A549 (cell line): ENCODE data around the gene VSIG2. TPM values are rescaled to one million over a fixed set of nuclear protein-coding genes. Genes with fewer than 3 reads are reported as not detected.

Source experiments
- ATAC-seq, 2 experiments: fragments of 200-7000 bp in 1 of 2; fragments of >200 bp in 1 of 2; cut with Nextera tagmentation in 1 of 2; cut with Tn5 transposase in 1 of 2; 3 replicates each; pipeline versions ENCODE4 v1.8.0 to v1.9.1; 2018 to 2020; ENCODE audit warnings: mild to moderate bottlenecking in 1 of 2, moderate library complexity in 1 of 2
- CTCF ChIA-PET: fragments of 300-600 bp; sonication (Branson Sonifier 250); formaldehyde crosslinking; extraction: SDS; loops from one replicate; lab custom pipeline; 2021; ENCODE audit warnings: antibody characterized with exemption, inconsistent platforms; lab: Yijun Ruan, JAX
- POLR2A ChIA-PET: fragments of 350-600 bp; formaldehyde crosslinking; extraction: SDS; loops from one replicate; lab custom pipeline; 2021; ENCODE audit warnings: antibody characterized with exemption, inconsistent platforms; lab: Yijun Ruan, JAX
- DNase-seq, 2 experiments: peaks; one replicate each; pipeline versions ENCODE4 v3.0.0 to v3.0.0-alpha.2; 2011 to 2016; ENCODE audit warnings: low read depth in 1 of 2, low spot score in 1 of 2
- FAIRE-seq: peaks from 2 replicates; lab custom pipeline; 2011; peaks lifted over from hg19 to GRCh38; lab: Jason Lieb, UNC
- H3K27ac ChIP-seq, 2 experiments: fragments of >200 bp; sonication (Bioruptor Twin); formaldehyde crosslinking; 3 replicates each; pipeline ENCODE4 v1.5.1; 2016 to 2017
- H3K4me1 ChIP-seq: fragments of >200 bp; sonication (Bioruptor Twin); formaldehyde crosslinking; 3 replicates; pipeline ENCODE4 v1.6.1; 2016
- H3K4me2 ChIP-seq: fragments of >200 bp; sonication (Bioruptor Twin); formaldehyde crosslinking; 3 replicates; pipeline ENCODE4 v1.6.1; 2016
- H3K4me3 ChIP-seq: fragments of >200 bp; sonication (Bioruptor Twin); formaldehyde crosslinking; 3 replicates; pipeline ENCODE4 v1.5.1; 2016
- H3K9me3 ChIP-seq: fragments of >200 bp; sonication (Bioruptor Twin); formaldehyde crosslinking; 3 replicates; pipeline ENCODE4 v1.6.1; 2016
- CHD2 ChIP-seq: fragments of 150-350 bp; IDR thresholded peaks from 2 replicates; pipeline ENCODE4 v1.6.1; 2014; ENCODE audit warnings: low read length; ENCODE audit not compliant: partially characterized antibody
- ESRRA ChIP-seq: fragments of 150-350 bp; IDR thresholded peaks from 2 replicates; pipeline ENCODE4 v1.6.1; 2014; ENCODE audit warnings: mild to moderate bottlenecking, low read length, borderline replicate concordance
- HOXA7 ChIP-seq: fragments of 250-450 bp; sonication (Bioruptor Pico); IDR thresholded peaks from 2 replicates; pipeline ENCODE4 v1.5.0; 2020; ENCODE audit warnings: mild to moderate bottlenecking, moderate library complexity
- RAD21 ChIP-seq, 2 experiments: fragments of >200 bp in 1 of 2; sonication (Bioruptor Twin) in 1 of 2; formaldehyde crosslinking in 1 of 2; IDR thresholded peaks in 1 of 2; conservative IDR thresholded peaks in 1 of 2; 2 replicates in 1 of 2; 3 replicates in 1 of 2; pipeline ENCODE4 v1.6.1; 2012 to 2018; ENCODE audit warnings: inconsistent platforms in 1 of 2
- RARB ChIP-seq: fragments of 250-450 bp; sonication (Bioruptor Pico); IDR thresholded peaks from 2 replicates; pipeline ENCODE4 v1.8.0; 2021; ENCODE audit warnings: mild to moderate bottlenecking, moderate library complexity
- WGBS: methylation state at CpG from one replicate; pipeline ENCODE4 v1.1.6; 2017; ENCODE audit errors: missing lambda C conversion rate; 5-methylcytosine and 5-hydroxymethylcytosine counted together
- polyA plus RNA-seq, 4 experiments: library from polyadenylated mRNA; depleted of rRNA in 3 of 4; stranded (reverse); fragments of >200 nt; fragmentation: RNase III in 1 of 4; extraction: RNeasy Plus Mini Kit Qiagen cat#74134 plus additional on column Dnase treatment in 1 of 4; gene quantifications; 2 replicates in 3 of 4; 3 replicates in 1 of 4; pipeline ENCODE4 v1.2.3, GENCODE V29; 2011 to 2017
- TF ChIP-seq, protein P1 (sequence below): IDR thresholded peaks from 2 replicates; pipeline ENCODE4 v1.6.1; 2012

The VSIG2 gene
- polyA plus RNA-seq, 2 of the 4 experiments (the other 2 are of a cell fraction): not detected

DNA sequence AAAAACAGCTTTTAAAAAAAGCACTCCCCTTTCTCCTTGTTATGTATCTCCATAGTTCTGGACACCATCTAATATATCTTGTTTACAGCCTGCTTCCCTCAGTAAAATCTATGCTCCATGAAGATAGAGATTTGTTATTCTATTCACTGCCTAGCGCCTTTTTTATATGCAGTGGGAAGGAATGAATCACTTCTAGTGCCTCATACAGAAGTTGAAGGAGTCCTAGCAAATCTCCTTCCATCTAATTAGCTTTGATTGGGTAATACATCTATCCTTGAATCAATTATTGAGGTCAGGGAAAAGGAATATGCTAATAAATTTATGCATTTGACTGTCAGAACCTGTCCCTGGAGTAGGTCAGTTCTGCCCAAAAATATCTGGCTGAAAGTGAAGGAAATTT is 52.5 kb downstream of the VSIG2 start:
- 0% methylated on average over 1 of the region's 1 CpG for WGBS
- FAIRE-seq: no peak

More for the DNA sequence above, 52.5 kb downstream of the VSIG2 start:
- Histone ChIP-seq H3K4me3 (no peak overlapping the region), H3K4me1 (no peaks in the 10 kb centered on the region), H3K27ac (no peak overlapping the region), H3K9me3 (no peaks in the 10 kb centered on the region), H3K4me2 (no peak overlapping the region)
- ChIA-PET CTCF (interaction anchor here (1.2 to 2.2 kb wide), 3 partner anchors 9 to 94 kb away, joined by 3 to 4 read pairs (median 3); no protein-coding TSS in a partner anchor), POLR2A (no interaction called here)
- no peak for ATAC-seq
- DNase-seq: no peak
- TF ChIP-seq RARB (no peak), ESRRA (no peak), RAD21 (conservative IDR thresholded peaks at IDR 0.05 in 1 of 2, IDR thresholded peaks at IDR 0.05 in 1 of 2) (no peak), HOXA7 (no peak), CHD2 (no peak)
- TF ChIP-seq, protein P1, sequence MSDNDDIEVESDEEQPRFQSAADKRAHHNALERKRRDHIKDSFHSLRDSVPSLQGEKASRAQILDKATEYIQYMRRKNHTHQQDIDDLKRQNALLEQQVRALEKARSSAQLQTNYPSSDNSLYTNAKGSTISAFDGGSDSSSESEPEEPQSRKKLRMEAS: no peak

Other genes starting within 250 kb of the VSIG2 start
- not detected in 2 replicates for gene OR8B12, start 208.6 kb downstream of the VSIG2 start, polyA plus RNA-seq (2011; rRNA removed)
- not detected in 3 replicates for gene OR8B12, start 208.6 kb downstream of the VSIG2 start, polyA plus RNA-seq (2017; fragmentation: RNase III; extraction: RNeasy Plus Mini Kit Qiagen cat#74134 plus additional on column Dnase treatment)
- gene OR8A1, start 182.3 kb downstream of the VSIG2 start, polyA plus RNA-seq (2011; rRNA removed): not detected in 2 replicates
- not detected in 3 replicates for gene OR8A1, start 182.3 kb downstream of the VSIG2 start, polyA plus RNA-seq (2017; fragmentation: RNase III; extraction: RNeasy Plus Mini Kit Qiagen cat#74134 plus additional on column Dnase treatment)
- gene PANX3, start 140.8 kb downstream of the VSIG2 start, polyA plus RNA-seq (2011; rRNA removed): not detected in 2 replicates
- not detected in 3 replicates for gene PANX3, start 140.8 kb downstream of the VSIG2 start, polyA plus RNA-seq (2017; fragmentation: RNase III; extraction: RNeasy Plus Mini Kit Qiagen cat#74134 plus additional on column Dnase treatment)
- gene TBRG1, start 129.4 kb downstream of the VSIG2 start, polyA plus RNA-seq (2011; rRNA removed): 29.2 and 37.4 TPM in 2 replicates
- gene TBRG1, start 129.4 kb downstream of the VSIG2 start, polyA plus RNA-seq (2017; fragmentation: RNase III; extraction: RNeasy Plus Mini Kit Qiagen cat#74134 plus additional on column Dnase treatment): 13.0 to 13.8 TPM (median 13.6 TPM) in 3 replicates
- 23.2 and 28.5 TPM in 2 replicates for gene SIAE, start 78.5 kb downstream of the VSIG2 start, polyA plus RNA-seq (2011; rRNA removed)
- gene SIAE, start 78.5 kb downstream of the VSIG2 start, polyA plus RNA-seq (2017; fragmentation: RNase III; extraction: RNeasy Plus Mini Kit Qiagen cat#74134 plus additional on column Dnase treatment): 10.3 to 12.6 TPM (median 10.4 TPM) in 3 replicates
- gene SPA17, start 78.4 kb downstream of the VSIG2 start, polyA plus RNA-seq (2011; rRNA removed): 15.8 and 23.8 TPM in 2 replicates
- 27.1 to 36.6 TPM (median 27.3 TPM) in 3 replicates for gene SPA17, start 78.4 kb downstream of the VSIG2 start, polyA plus RNA-seq (2017; fragmentation: RNase III; extraction: RNeasy Plus Mini Kit Qiagen cat#74134 plus additional on column Dnase treatment)
- gene NRGN, start 12.3 kb downstream of the VSIG2 start, polyA plus RNA-seq (2011; rRNA removed): 1.2 and 1.6 TPM in 2 replicates
- 3.3 to 3.5 TPM (median 3.4 TPM) in 3 replicates for gene NRGN, start 12.3 kb downstream of the VSIG2 start, polyA plus RNA-seq (2017; fragmentation: RNase III; extraction: RNeasy Plus Mini Kit Qiagen cat#74134 plus additional on column Dnase treatment)
- gene ESAM, start 10.0 kb upstream of the VSIG2 start, polyA plus RNA-seq (2011; rRNA removed): 11.7 and 14.5 TPM in 2 replicates
- gene ESAM, start 10.0 kb upstream of the VSIG2 start, polyA plus RNA-seq (2017; fragmentation: RNase III; extraction: RNeasy Plus Mini Kit Qiagen cat#74134 plus additional on column Dnase treatment): 6.2 to 9.1 TPM (median 6.8 TPM) in 3 replicates
- gene MSANTD2, start 48.2 kb upstream of the VSIG2 start, polyA plus RNA-seq (2011; rRNA removed): 6.4 TPM in 2 replicates
- gene MSANTD2, start 48.2 kb upstream of the VSIG2 start, polyA plus RNA-seq (2017; fragmentation: RNase III; extraction: RNeasy Plus Mini Kit Qiagen cat#74134 plus additional on column Dnase treatment): 5.4 to 5.8 TPM (median 5.6 TPM) in 3 replicates
- gene ROBO3, start 113.2 kb upstream of the VSIG2 start, polyA plus RNA-seq (2011; rRNA removed): 2.1 and 3.0 TPM in 2 replicates
- gene ROBO3, start 113.2 kb upstream of the VSIG2 start, polyA plus RNA-seq (2017; fragmentation: RNase III; extraction: RNeasy Plus Mini Kit Qiagen cat#74134 plus additional on column Dnase treatment): 2.6 to 2.8 TPM (median 2.8 TPM) in 3 replicates
- not detected in 2 replicates for gene ROBO4, start 145.6 kb upstream of the VSIG2 start, polyA plus RNA-seq (2011; rRNA removed)
- not detected in 3 replicates for gene ROBO4, start 145.6 kb upstream of the VSIG2 start, polyA plus RNA-seq (2017; fragmentation: RNase III; extraction: RNeasy Plus Mini Kit Qiagen cat#74134 plus additional on column Dnase treatment)
- not detected in 2 replicates for gene HEPN1, start 167.0 kb upstream of the VSIG2 start, polyA plus RNA-seq (2011; rRNA removed)
- not detected in 3 replicates for gene HEPN1, start 167.0 kb upstream of the VSIG2 start, polyA plus RNA-seq (2017; fragmentation: RNase III; extraction: RNeasy Plus Mini Kit Qiagen cat#74134 plus additional on column Dnase treatment)
- not detected in 2 replicates for gene HEPACAM, start 183.8 kb upstream of the VSIG2 start, polyA plus RNA-seq (2011; rRNA removed)
- gene HEPACAM, start 183.8 kb upstream of the VSIG2 start, polyA plus RNA-seq (2017; fragmentation: RNase III; extraction: RNeasy Plus Mini Kit Qiagen cat#74134 plus additional on column Dnase treatment): not detected in 3 replicates
- gene CCDC15, start 201.9 kb upstream of the VSIG2 start, polyA plus RNA-seq (2011; rRNA removed): 1.1 and 1.3 TPM in 2 replicates
- gene CCDC15, start 201.9 kb upstream of the VSIG2 start, polyA plus RNA-seq (2017; fragmentation: RNase III; extraction: RNeasy Plus Mini Kit Qiagen cat#74134 plus additional on column Dnase treatment): 0.50 to 0.90 TPM (median 0.58 TPM) in 3 replicates